Astrocyte (in vitro differentiated cells and primary cell): Measurements from ENCODE around the gene TTYH3.

Experiments used
- CTCF ChIP-seq: IDR thresholded peaks from 2 replicates; pipeline ENCODE4 v1.5.1; 2011; ENCODE audit warnings: low read depth, mild to moderate bottlenecking, inconsistent platforms, low read length, moderate library complexity; ENCODE audit not compliant: insufficient read depth
- EZH2 ChIP-seq: IDR thresholded peaks from 2 replicates; pipeline ENCODE4 v1.6.1; 2012; ENCODE audit warnings: mild to moderate bottlenecking, low read length, inconsistent platforms; ENCODE audit not compliant: insufficient read depth

DNA sequence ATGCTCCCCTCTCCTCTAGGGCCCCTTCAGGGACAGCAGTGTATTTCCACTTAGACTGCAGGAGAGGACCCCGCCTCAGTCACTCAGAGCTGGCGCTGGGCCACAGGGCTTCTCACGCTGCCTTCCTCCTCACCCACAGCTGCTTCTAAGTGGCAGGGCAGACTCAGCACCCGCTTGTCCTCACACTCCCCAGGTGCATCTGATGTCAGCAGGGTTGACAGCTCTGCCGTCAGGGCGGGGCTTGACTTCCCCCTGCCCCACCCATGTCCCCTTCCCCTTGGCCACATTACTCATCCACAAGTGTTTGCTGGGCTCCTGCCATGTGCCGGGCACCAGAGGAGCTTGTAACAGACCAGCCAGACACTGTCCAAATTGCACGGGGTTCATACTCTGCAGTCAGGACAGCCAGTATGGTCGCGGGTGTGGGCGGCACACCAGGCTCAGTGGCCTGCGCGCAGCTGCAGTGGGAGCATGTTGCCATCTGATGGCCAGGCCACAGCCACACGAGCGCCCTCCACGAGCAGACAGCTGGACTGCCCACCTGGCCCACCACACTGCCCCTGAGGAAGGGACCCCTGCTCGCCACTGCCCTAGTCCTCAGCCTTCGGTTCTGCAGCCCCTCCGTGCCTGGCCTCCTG lies 29.3 kb upstream of the TTYH3 start:
- TF ChIP-seq CTCF (no peak), EZH2 (no peak)
